K562 (cell line): ENCODE measurements around the gene OR6S1. TPM values are rescaled to one million over a fixed set of nuclear protein-coding genes. Genes with fewer than 3 reads are reported as not detected.

Source experiments
- ATF1 ChIP-seq, 2 experiments: fragments of 450-650 bp in 1 of 2; IDR thresholded peaks; 2 replicates each; pipeline ENCODE4 v1.6.1; 2016; ENCODE audit warnings: missing compliant biosample characterization in 1 of 2, missing genetic modification characterization in 1 of 2
- ATF7 ChIP-seq: fragments of 450-650 bp; IDR thresholded peaks from 2 replicates; pipeline ENCODE4 v1.7.1; 2014; ENCODE audit warnings: mild to moderate bottlenecking, moderate library complexity
- BHLHE40 ChIP-seq: IDR thresholded peaks from 2 replicates; pipeline ENCODE4 v1.6.1; 2011; ENCODE audit warnings: low read length, improper control_type of control experiment
- CEBPB ChIP-seq: fragments of 450-650 bp; IDR thresholded peaks from 2 replicates; pipeline ENCODE4 v1.6.1; 2016; ENCODE audit warnings: missing genetic modification characterization, missing compliant biosample characterization
- CEBPG ChIP-seq, 3 experiments: fragments of 200-800 bp in 1 of 3; sonication (Bioruptor generic) in 1 of 3; sonication (generic) in 1 of 3; formaldehyde crosslinking in 1 of 3; IDR thresholded peaks in 2 of 3; conservative IDR thresholded peaks in 1 of 3; 2 replicates each; pipeline versions ENCODE4 v1.6.1 to v1.8.0; 2016 to 2022; ENCODE audit warnings: missing compliant biosample characterization in 2 of 3, missing genetic modification characterization in 2 of 3, mild to moderate bottlenecking in 1 of 3, missing genetic modification reagents in 1 of 3
- EP300 ChIP-seq: IDR thresholded peaks from 2 replicates; pipeline ENCODE4 v1.6.1; 2012; ENCODE audit warnings: low read length, improper control_type of control experiment
- MXD1 ChIP-seq: fragments of 250-450 bp; sonication (Bioruptor Pico); IDR thresholded peaks from 2 replicates; pipeline ENCODE4 v1.8.0; 2021; ENCODE audit warnings: borderline replicate concordance, mild to moderate bottlenecking, moderate library complexity; ENCODE audit not compliant: poor library complexity, severe bottlenecking
- NR2F6 ChIP-seq: fragments of 450-650 bp; formaldehyde crosslinking; IDR thresholded peaks from 2 replicates; pipeline ENCODE4 v1.4.0; 2020; ENCODE audit warnings: mild to moderate bottlenecking
- NRF1 ChIP-seq, 2 experiments: fragments of 450-650 bp; IDR thresholded peaks in 1 of 2; conservative IDR thresholded peaks in 1 of 2; 2 replicates each; pipeline ENCODE4 v1.6.1; 2014; ENCODE audit warnings: mild to moderate bottlenecking in 2 of 2
- RAD21 ChIP-seq, 2 experiments: fragments of 250-450 bp in 1 of 2; fragments of 450-650 bp in 1 of 2; sonication (Bioruptor Pico) in 1 of 2; formaldehyde crosslinking in 1 of 2; IDR thresholded peaks in 1 of 2; conservative IDR thresholded peaks in 1 of 2; 2 replicates each; pipeline versions ENCODE4 v1.4.0 to v1.8.0; 2020 to 2022; ENCODE audit warnings: mild to moderate bottlenecking in 2 of 2, moderate library complexity in 1 of 2
- WHSC1 ChIP-seq: IDR thresholded peaks from one replicate; pipeline ENCODE4 v1.6.1; 2012; ENCODE audit warnings: low read length, control low read depth, inconsistent platforms
- ZBTB40 ChIP-seq, 2 experiments: fragments of 450-650 bp in 1 of 2; sonication (generic) in 1 of 2; formaldehyde crosslinking in 1 of 2; IDR thresholded peaks; 2 replicates each; pipeline versions ENCODE4 v1.7.1 to v1.9.0; 2016 to 2022; ENCODE audit warnings: inconsistent platforms in 1 of 2, mild to moderate bottlenecking in 1 of 2, missing genetic modification reagents in 1 of 2
- ZNF740 ChIP-seq, 3 experiments: fragments of 200-800 bp in 1 of 3; sonication (Bioruptor generic) in 1 of 3; sonication (generic) in 1 of 3; formaldehyde crosslinking in 1 of 3; IDR thresholded peaks; 2 replicates each; pipeline versions ENCODE4 v1.6.1 to v1.8.0; 2016 to 2022; ENCODE audit warnings: mild to moderate bottlenecking in 2 of 3, missing compliant biosample characterization in 2 of 3, missing genetic modification characterization in 2 of 3, missing genetic modification reagents in 1 of 3
- polyA plus RNA-seq, 8 experiments: library from polyadenylated mRNA; depleted of rRNA in 4 of 8; stranded (reverse) in 5 of 8; unstranded in 3 of 8; fragments of >200 nt; fragmentation: Nextera tagmentation in 2 of 8; fragmentation: Illumina TruSeq in 1 of 8; extraction: Ambion mirVana in 2 of 8; extraction: Trizol in 1 of 8; gene quantifications; 2 replicates each; pipeline versions ENCODE4 v1.2.1 to v1.2.3, GENCODE V29; 2011 to 2014; ENCODE audit warnings: inconsistent platforms in 1 of 8, missing spikeins in 1 of 8
- total RNA-seq, 7 experiments: library from RNA; depleted of rRNA in 6 of 7; stranded (reverse); fragments of >200 nt in 6 of 7; fragmentation: Illumina TruSeq in 2 of 7; extraction: Trizol in 2 of 7; gene quantifications; 2 replicates each; pipeline versions ENCODE4 v1.2.1 to v1.2.3, GENCODE V29; 2011 to 2021; ENCODE audit warnings: low replicate concordance in 1 of 7

OR6S1 gene
- total and polyA plus RNA-seq, 9 of the 15 experiments (the other 6 are each of a cell fraction or from before 2014, with no cell fraction given), result not detected

GRCh38 chr14:20652996-20653975, 11.8 kb upstream of the OR6S1 start (continued):
- TF ChIP-seq ZNF740 (CRISPR knock-in tag; IDR thresholded peaks at IDR 0.05), result no peak
- no peak for TF ChIP-seq ZNF740 (tag; IDR thresholded peaks at IDR 0.05)
- TF ChIP-seq ATF7, result peak; percentile 69
- TF ChIP-seq MXD1 (CRISPR knock-in tag), result no peak
- TF ChIP-seq ZBTB40 (IDR thresholded peaks at IDR 0.05), result peak; percentile 75
- TF ChIP-seq ZBTB40 (CRISPR knock-in tag; IDR thresholded peaks at IDR 0.05), result no peak
- peak; percentile 34 to 53; a peak in 3 of 4 replicates for TF ChIP-seq NRF1 (conservative IDR thresholded peaks at IDR 0.05 in 1 of 2, IDR thresholded peaks at IDR 0.05 in 1 of 2)
- no peak for TF ChIP-seq WHSC1
- peak in 1 of 2 experiments; percentile 8; a peak in 1 of 4 replicates for TF ChIP-seq RAD21 (CRISPR knock-in tag; conservative IDR thresholded peaks at IDR 0.05 in 1 of 2, IDR thresholded peaks at IDR 0.05 in 1 of 2)
- no peak for TF ChIP-seq CEBPB (tag)
- no peak for TF ChIP-seq ATF1 (CRISPR knock-in tag; IDR thresholded peaks at IDR 0.05)
- TF ChIP-seq ATF1 (tag; IDR thresholded peaks at IDR 0.05), result peak; percentile 67
- TF ChIP-seq CEBPG (CRISPR knock-in tag; IDR thresholded peaks at IDR 0.05), result peak; percentile 54; the same call in 1 of the 2 replicates
- TF ChIP-seq CEBPG (tag; conservative IDR thresholded peaks at IDR 0.05 in 1 of 2, IDR thresholded peaks at IDR 0.05 in 1 of 2), result 0 out of 4 replicates have a peak, but pooled peaks of 1 of the 2 experiments have one; percentile 9
- TF ChIP-seq EP300, result peak; percentile 32; the same call in 1 of the 2 replicates
- TF ChIP-seq NR2F6 (CRISPR knock-in tag), result no peak
- peak; percentile 99 for TF ChIP-seq BHLHE40
